ENCODE measurements around the gene NXN. TPM values are rescaled to one million over a fixed set of nuclear protein-coding genes. Genes with fewer than 3 reads are reported as not detected.

The NXN gene
- total RNA-seq, 6 experiments from 2014 or later: 2.7 to 9.5 (median 8.0) TPM

DNA sequence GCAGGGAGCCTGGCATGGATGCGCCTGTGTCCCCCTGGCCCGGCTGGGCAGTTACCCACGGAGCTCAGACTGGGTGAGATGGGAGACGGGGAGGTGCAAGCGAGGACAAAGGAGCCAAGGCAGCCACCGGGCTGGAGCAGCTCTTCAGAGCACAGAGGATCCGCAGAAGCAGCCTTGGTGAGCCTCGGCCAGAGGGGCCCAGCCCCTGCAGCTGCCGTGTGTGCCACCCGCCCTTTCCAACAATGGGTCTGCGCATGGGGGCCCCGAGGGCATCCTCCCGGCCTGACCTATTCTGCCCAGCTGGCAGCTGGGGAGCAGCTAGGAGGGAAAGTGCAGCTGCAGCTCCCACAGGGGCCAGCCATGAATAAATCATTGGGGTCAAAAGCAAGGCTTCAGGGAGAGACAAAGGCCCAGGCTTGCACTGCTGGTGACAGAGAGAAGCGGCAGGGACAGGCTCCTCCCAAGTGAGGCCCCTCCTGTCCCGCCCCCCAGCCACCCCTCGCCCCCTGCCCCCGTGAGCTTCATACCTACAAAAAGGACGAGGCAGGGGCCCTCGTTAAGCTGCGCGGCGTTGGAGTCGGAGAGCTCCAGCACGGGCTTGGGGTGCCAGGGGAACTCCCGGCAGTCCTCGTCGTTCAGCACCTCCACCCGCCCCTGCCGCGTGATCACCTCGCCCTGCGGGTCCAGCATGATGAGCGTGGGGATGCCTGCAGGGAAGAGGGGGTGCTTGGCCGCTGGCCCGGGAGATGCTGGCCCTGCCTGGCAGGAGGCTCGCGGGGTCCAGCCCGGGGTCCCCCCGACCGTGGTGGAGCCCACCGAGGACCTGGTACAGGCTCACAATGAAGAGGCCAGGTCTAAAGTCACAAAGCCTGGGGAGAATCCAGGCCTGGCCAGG lies 174.8 kb downstream of the NXN start:
- TF ChIP-seq, protein P1, sequence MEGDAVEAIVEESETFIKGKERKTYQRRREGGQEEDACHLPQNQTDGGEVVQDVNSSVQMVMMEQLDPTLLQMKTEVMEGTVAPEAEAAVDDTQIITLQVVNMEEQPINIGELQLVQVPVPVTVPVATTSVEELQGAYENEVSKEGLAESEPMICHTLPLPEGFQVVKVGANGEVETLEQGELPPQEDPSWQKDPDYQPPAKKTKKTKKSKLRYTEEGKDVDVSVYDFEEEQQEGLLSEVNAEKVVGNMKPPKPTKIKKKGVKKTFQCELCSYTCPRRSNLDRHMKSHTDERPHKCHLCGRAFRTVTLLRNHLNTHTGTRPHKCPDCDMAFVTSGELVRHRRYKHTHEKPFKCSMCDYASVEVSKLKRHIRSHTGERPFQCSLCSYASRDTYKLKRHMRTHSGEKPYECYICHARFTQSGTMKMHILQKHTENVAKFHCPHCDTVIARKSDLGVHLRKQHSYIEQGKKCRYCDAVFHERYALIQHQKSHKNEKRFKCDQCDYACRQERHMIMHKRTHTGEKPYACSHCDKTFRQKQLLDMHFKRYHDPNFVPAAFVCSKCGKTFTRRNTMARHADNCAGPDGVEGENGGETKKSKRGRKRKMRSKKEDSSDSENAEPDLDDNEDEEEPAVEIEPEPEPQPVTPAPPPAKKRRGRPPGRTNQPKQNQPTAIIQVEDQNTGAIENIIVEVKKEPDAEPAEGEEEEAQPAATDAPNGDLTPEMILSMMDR (IDR thresholded peaks at IDR 0.05): no peak
- TF ChIP-seq POLR2A (IDR thresholded peaks at IDR 0.05): no peak
- WGBS (ENCODE audit: insufficient coverage, low coverage, low lambda C conversion rate, missing lambda C conversion rate): 50% methylated on average over 1 of the region's 41 CpGs
- ATAC-seq (no peak), DNase-seq (no peak)
- H3K27ac ChIP-seq: no peak overlapping the region
- H3K36me3 ChIP-seq: no peaks in the 10 kb centered on the region
- H3K9me3 ChIP-seq: no peaks in the 10 kb centered on the region
- H3K4me1 ChIP-seq: peaks cover 0 to 3% (median 0%) of the 10 kb centered on the region in 4 donors
- H3K27me3 ChIP-seq: no peaks in the 10 kb centered on the region
- intact Hi-C loops (cut with DNase I): no loop called here
- no peak overlapping the region for H3K4me3 ChIP-seq

DNA sequence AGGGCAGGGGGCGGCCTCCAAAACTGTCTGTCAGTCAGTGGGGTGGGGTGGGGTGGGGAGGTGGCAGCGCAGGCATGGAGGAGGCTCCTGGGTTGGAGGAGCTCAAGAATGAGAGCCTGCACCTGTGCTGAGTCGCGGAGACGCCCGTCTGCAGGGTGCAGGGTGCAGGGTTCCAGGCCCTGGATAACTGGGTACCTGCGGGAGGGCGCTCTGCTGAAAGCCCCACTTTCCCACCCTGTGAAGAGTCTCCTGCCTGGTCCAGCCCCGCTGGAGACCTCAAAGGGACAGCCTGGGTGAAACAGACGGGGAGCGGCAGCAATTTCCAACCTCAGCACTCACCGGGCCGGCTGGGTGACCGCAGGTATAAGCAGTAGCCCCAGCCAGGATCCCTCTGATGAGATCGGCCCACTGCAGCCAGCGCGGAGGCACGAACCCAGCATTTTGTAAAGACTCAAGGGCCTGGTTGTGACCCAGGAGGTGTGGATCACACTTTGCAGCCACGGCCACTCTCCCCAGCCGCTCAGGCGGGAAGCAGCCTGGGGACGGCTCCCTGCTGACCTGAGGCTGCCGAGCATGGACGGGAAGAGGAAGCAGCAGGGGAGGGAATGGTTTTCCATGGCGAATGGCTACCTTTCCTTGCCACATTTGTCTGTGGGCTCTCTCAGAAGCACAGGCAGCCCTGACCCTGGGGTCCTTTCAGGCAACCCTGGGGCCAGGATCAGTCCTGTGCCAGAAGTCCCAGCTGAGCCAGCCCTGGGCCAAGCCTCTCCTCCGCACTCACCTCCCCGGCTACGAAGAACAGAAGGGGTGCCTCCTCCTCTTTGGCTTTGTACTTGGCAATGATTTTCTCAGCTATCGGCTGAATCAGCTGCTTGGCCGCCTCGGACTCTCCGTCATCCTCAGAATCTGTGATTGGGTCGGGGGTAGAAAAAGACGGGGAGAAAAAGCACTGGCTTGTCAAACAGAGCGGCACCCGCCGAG lies 176.4 kb downstream of the NXN start:
- Histone ChIP-seq H3K27ac (no peak overlapping the region), H3K9me3 (no peaks in the 10 kb centered on the region), H3K4me3 (no peak overlapping the region), H3K36me3 (no peaks in the 10 kb centered on the region), H3K4me1 (peaks cover 0 to 3% (median 0%) of the 10 kb centered on the region in 4 donors), H3K27me3 (no peaks in the 10 kb centered on the region)
- intact Hi-C loops (cut with DNase I): no loop called here
- 56% methylated on average over 7 of the region's 37 CpGs for WGBS (ENCODE audit: insufficient coverage, low coverage, low lambda C conversion rate, missing lambda C conversion rate)
- DNase-seq (no peak), ATAC-seq (no peak)
- TF ChIP-seq, protein P1 (IDR thresholded peaks at IDR 0.05): no peak
- no peak for TF ChIP-seq POLR2A (IDR thresholded peaks at IDR 0.05)

DNA sequence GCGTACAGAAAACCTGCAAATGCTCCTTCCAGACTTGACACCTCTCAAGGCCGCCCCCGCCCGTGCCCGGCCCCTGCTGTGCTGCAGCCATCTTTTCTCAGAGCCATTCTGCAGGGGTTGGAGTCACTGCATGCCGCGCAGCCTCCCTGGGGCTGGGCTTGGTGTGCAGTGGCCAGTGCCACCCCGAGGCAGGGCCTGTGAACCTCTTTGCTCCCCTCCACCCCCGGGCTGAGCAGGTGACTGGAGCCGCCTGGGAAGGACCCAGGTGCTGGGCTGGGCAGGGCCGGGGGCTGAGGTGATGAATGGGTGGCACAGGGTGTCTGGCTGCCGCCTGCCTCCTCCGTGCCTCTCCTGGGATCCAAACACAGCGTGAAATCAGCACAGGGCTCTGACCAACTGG lies 177.1 kb downstream of the NXN start:
- H3K9me3 ChIP-seq: no peaks in the 10 kb centered on the region
- 80% methylated on average over 4 of the region's 14 CpGs for WGBS (ENCODE audit: insufficient coverage, low coverage, low lambda C conversion rate, missing lambda C conversion rate)
- DNase-seq (no peak), ATAC-seq (peak in 1 of 4 donors; percentile 6)
- H3K36me3 ChIP-seq: no peaks in the 10 kb centered on the region
- H3K27ac ChIP-seq: no peak overlapping the region
- H3K4me1 ChIP-seq: peaks cover 0 to 3% (median 0%) of the 10 kb centered on the region in 4 donors
- no peak for TF ChIP-seq POLR2A (IDR thresholded peaks at IDR 0.05)
- TF ChIP-seq, protein P1 (IDR thresholded peaks at IDR 0.05): no peak
- intact Hi-C loops (cut with DNase I): no loop called here
- H3K27me3 ChIP-seq: no peaks in the 10 kb centered on the region
- H3K4me3 ChIP-seq: no peak overlapping the region

DNA sequence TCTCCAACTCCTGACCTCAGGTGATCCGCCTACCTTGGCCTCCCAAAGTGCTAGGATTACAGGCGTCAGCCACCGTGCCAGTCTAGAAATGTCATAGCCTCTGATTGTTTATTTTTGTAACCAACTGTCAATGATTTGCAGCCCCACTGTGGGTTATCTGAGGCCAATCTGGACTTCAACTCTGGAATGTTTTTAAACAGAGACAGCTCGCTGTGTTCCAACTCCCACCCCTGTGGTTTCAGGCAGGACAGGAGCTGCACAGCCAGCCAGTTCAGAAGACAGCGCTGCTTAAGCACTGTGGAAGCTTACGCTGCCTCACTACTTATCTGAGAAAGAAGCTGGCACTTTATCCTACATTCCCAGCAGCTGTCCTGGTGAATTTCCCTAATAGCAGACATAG lies 177.9 kb downstream of the NXN start:
- DNase-seq (no peak), ATAC-seq (peak in 3 of 4 donors; percentile 32 to 81 (median 36))
- intact Hi-C loops (cut with DNase I): no loop called here
- H3K4me1 ChIP-seq: peaks cover 0 to 3% (median 0%) of the 10 kb centered on the region in 4 donors
- H3K4me3 ChIP-seq: no peak overlapping the region
- no peak overlapping the region for H3K27ac ChIP-seq
- H3K9me3 ChIP-seq: no peaks in the 10 kb centered on the region
- H3K36me3 ChIP-seq: no peaks in the 10 kb centered on the region
- 60% methylated on average over 5 of the region's 6 CpGs for WGBS (ENCODE audit: insufficient coverage, low coverage, low lambda C conversion rate, missing lambda C conversion rate)
- TF ChIP-seq, protein P1 (IDR thresholded peaks at IDR 0.05): no peak
- no peak for TF ChIP-seq POLR2A (IDR thresholded peaks at IDR 0.05)
- no peaks in the 10 kb centered on the region for H3K27me3 ChIP-seq
